SU-DHL-6 (cell line): ENCODE measurements around the gene RPL10A.

ENCODE experiments used
- CTCF ChIP-seq: fragments of 200-600 bp; sonication (generic); IDR thresholded peaks from one replicate; pipeline ENCODE4 v1.5.1; 2017; ENCODE audit warnings: antibody characterized with exemption, mild to moderate bottlenecking, low read length, moderate library complexity; ENCODE audit not compliant: insufficient read depth, poor library complexity, severe bottlenecking
- EZH2phosphoT487 ChIP-seq: fragments of 200-600 bp; sonication (generic), shearing (Covaris generic); conservative IDR thresholded peaks from 2 replicates; pipeline ENCODE4 v1.6.1; 2018; ENCODE audit warnings: mild to moderate bottlenecking, antibody characterized with exemption, low read length, moderate library complexity, mixed read lengths

- TF ChIP-seq CTCF = no peak
- TF ChIP-seq EZH2phosphoT487 = no peak
Measured at GRCh38 chr6:35496036-35496840, 28.0 kb downstream of the RPL10A start.
